Lung (tissue), 12 donors: Measurements from ENCODE around the gene HTR1B. TPM values are rescaled to one million over a fixed set of nuclear protein-coding genes. Genes with fewer than 3 reads are reported as not detected.

ENCODE experiments used
- ATAC-seq: fragments of 200-7000 bp; cut with Tn5 transposase; one replicate; pipeline ENCODE4 v1.9.1; 2020; ENCODE audit warnings: moderate number of reproducible peaks; ENCODE audit not compliant: insufficient read depth, low FRiP score
- DNase-seq, 3 donors: peaks; one replicate each; pipeline ENCODE4 v3.0.0-alpha.2; 2013 to 2017
- H3K27ac ChIP-seq, 2 donors: one replicate each; pipeline ENCODE4 v1.5.1; 2013; ENCODE audit warnings: mild to moderate bottlenecking in 2 of 2, moderate library complexity in 2 of 2, control low read depth in 1 of 2, inconsistent platforms in 1 of 2, low read depth in 1 of 2, low read length in 1 of 2
- H3K27me3 ChIP-seq, 3 donors: one replicate each; pipeline ENCODE4 v1.5.1; 2013; ENCODE audit warnings: low read length in 2 of 3; ENCODE audit not compliant: control insufficient read depth in 3 of 3, insufficient read depth in 3 of 3
- H3K36me3 ChIP-seq, 4 donors: one replicate each; pipeline ENCODE4 v1.5.1; 2013; ENCODE audit warnings: low read length in 4 of 4, mild to moderate bottlenecking in 1 of 4, moderate library complexity in 1 of 4; ENCODE audit not compliant: control insufficient read depth in 4 of 4, insufficient read depth in 4 of 4
- H3K4me1 ChIP-seq, 5 donors: one replicate each; pipeline ENCODE4 v1.5.1; 2013; ENCODE audit warnings: low read length in 5 of 5, mild to moderate bottlenecking in 2 of 5, moderate library complexity in 1 of 5; ENCODE audit not compliant: control insufficient read depth in 5 of 5, insufficient read depth in 5 of 5
- H3K4me3 ChIP-seq: one replicate; pipeline ENCODE4 v1.5.1; 2013; ENCODE audit warnings: mild to moderate bottlenecking, control low read depth, moderate library complexity
- H3K9ac ChIP-seq, 2 donors: one replicate each; pipeline ENCODE4 v1.5.1; 2013; ENCODE audit warnings: low read length in 2 of 2, control low read depth in 1 of 2; ENCODE audit not compliant: insufficient read depth in 1 of 2
- H3K9me3 ChIP-seq, 4 donors: one replicate each; pipeline ENCODE4 v1.5.1; 2013; ENCODE audit warnings: low read length in 3 of 4, mild to moderate bottlenecking in 1 of 4, moderate library complexity in 1 of 4; ENCODE audit not compliant: control insufficient read depth in 4 of 4, insufficient read depth in 3 of 4
- WGBS, 2 donors: extraction: QIAGEN DNeasy Blood & Tissue Kit; methylation state at CpG; one replicate each; pipeline ENCODE4 v1.1.7; 2013; 5-methylcytosine and 5-hydroxymethylcytosine counted together
- polyA plus RNA-seq, 2 donors: library from polyadenylated mRNA; stranded (reverse); fragments of 200-250 nt; gene quantifications; one replicate each; pipeline ENCODE4 v1.2.1, GENCODE V29; 2013
- total RNA-seq, 2 donors: library from RNA; depleted of rRNA in 1 of 2; stranded (reverse); fragments of >200 nt in 1 of 2; gene quantifications; one replicate each; pipeline ENCODE4 v1.2.1, GENCODE V29; 2014 to 2021
- TF ChIP-seq, protein P1 (sequence below): IDR thresholded peaks from 2 replicates; pipeline ENCODE4 v1.5.1; 2012; ENCODE audit warnings: mild to moderate bottlenecking; ENCODE audit errors: control extremely low read depth, extremely low read depth
- donor health status: control.
- donor health status: control.
- donor health status: Bipolar disorder and iron deficiency.
- donor health status: healthy.
- donor health status: DM: yes; HTN: yes; CAD: no.

HTR1B gene
- total and polyA plus RNA-seq, 4 donors, result 0.03 to 0.64 (median 0.06) TPM; not detected in 1

DNA sequence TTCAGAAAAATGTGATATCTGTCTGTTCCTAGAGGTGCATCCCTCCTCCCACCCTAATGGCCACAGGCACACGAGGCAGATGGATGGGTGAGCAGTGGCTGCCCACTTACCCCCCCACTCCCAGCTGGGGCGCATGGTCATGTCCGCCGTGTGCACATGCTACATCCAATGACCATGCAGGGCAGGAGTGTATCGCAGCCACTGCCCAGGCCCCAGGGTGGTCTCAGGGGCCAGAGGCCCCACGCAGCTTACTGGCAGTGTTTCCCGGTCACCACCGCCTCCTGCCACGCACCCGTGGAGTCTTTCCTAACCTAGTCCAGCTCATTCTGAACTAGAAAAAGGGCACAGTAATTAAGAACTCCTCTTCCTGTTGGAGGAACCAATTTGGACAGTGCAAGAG is 11.7 kb upstream of the HTR1B start:
- TF ChIP-seq, protein P1, sequence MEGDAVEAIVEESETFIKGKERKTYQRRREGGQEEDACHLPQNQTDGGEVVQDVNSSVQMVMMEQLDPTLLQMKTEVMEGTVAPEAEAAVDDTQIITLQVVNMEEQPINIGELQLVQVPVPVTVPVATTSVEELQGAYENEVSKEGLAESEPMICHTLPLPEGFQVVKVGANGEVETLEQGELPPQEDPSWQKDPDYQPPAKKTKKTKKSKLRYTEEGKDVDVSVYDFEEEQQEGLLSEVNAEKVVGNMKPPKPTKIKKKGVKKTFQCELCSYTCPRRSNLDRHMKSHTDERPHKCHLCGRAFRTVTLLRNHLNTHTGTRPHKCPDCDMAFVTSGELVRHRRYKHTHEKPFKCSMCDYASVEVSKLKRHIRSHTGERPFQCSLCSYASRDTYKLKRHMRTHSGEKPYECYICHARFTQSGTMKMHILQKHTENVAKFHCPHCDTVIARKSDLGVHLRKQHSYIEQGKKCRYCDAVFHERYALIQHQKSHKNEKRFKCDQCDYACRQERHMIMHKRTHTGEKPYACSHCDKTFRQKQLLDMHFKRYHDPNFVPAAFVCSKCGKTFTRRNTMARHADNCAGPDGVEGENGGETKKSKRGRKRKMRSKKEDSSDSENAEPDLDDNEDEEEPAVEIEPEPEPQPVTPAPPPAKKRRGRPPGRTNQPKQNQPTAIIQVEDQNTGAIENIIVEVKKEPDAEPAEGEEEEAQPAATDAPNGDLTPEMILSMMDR, result no peak
- 92 to 97% methylated on average over 10 of the region's 10 CpGs for whole genome bisulfite sequencing, 2 donors
- Histone ChIP-seq H3K27me3 (no peaks in the 10 kb centered on the region), H3K27ac (no peak overlapping the region), H3K9me3 (peaks cover 0 to 3% (median 0%) of the 10 kb centered on the region in 4 donors), H3K4me3 (no peak overlapping the region), H3K4me1 (no peaks in the 10 kb centered on the region), H3K9ac (no peak overlapping the region), H3K36me3 (no peaks in the 10 kb centered on the region)
- ATAC-seq (no peak), DNase-seq (no peak)

GRCh38 chr6:77474286-77474956 is 11.1 kb upstream of the HTR1B start:
- 74 to 83% methylated on average over 7 of the region's 7 CpGs for WGBS, 2 donors
- no peak for DNase-seq
- no peaks in the 10 kb centered on the region for H3K27me3 ChIP-seq
- H3K9me3 ChIP-seq, result peaks cover 0 to 3% (median 0%) of the 10 kb centered on the region in 4 donors
- no peaks in the 10 kb centered on the region for H3K36me3 ChIP-seq
- H3K4me3 ChIP-seq, result no peak overlapping the region
- H3K9ac ChIP-seq, result no peak overlapping the region
- ATAC-seq, result no peak
- H3K27ac ChIP-seq, result no peak overlapping the region
- no peaks in the 10 kb centered on the region for H3K4me1 ChIP-seq
- TF ChIP-seq, protein P1, result no peak

- Histone ChIP-seq H3K9me3 (peaks cover 0 to 4% (median 0%) of the 10 kb centered on the region in 4 donors), H3K9ac (no peak overlapping the region), H3K4me3 (no peak overlapping the region), H3K4me1 (peaks cover 0 to 7% (median 0%) of the 10 kb centered on the region in 5 donors), H3K27ac (no peak overlapping the region), H3K36me3 (no peaks in the 10 kb centered on the region), H3K27me3 (peaks cover 0 to 22% (median 12%) of the 10 kb centered on the region in 3 donors)
- TF ChIP-seq, protein P1, result no peak
- ATAC-seq (no peak), DNase-seq (no peak)
- 74 to 85% methylated on average over 1 of the region's 1 CpG for WGBS, 2 donors
Observed at GRCh38 chr6:77470983-77471382, 7.7 kb upstream of the HTR1B start.

GRCh38 chr6:77468939-77469338 is 5.6 kb upstream of the HTR1B start:
- Histone ChIP-seq H3K4me1 (peaks cover 0 to 9% (median 0%) of the 10 kb centered on the region in 5 donors), H3K9me3 (peaks cover 0 to 2% (median 0%) of the 10 kb centered on the region in 4 donors), H3K9ac (no peak overlapping the region), H3K36me3 (no peaks in the 10 kb centered on the region), H3K27me3 (peaks cover 2 to 41% (median 33%) of the 10 kb centered on the region in 3 donors), H3K27ac (no peak overlapping the region), H3K4me3 (no peak overlapping the region)
- 68 to 87% methylated on average over 6 of the region's 6 CpGs for WGBS, 2 donors
- DNase-seq (no peak), ATAC-seq (no peak)
- TF ChIP-seq, protein P1, result no peak
